H1 (cell line): ENCODE measurements around the gene ASTN2. TPM values are rescaled to one million over a fixed set of nuclear protein-coding genes. Genes with fewer than 3 reads are reported as not detected.

Experiments used
- ASH2L ChIP-seq: fragments of 200-600, 300-600 bp; sonication (generic); IDR thresholded peaks from one replicate; pipeline ENCODE4 v1.7.1; 2017; ENCODE audit warnings: low read length
- BACH1 ChIP-seq: IDR thresholded peaks from 2 replicates; pipeline ENCODE4 v1.6.1; 2012; ENCODE audit warnings: low read length, improper control_type of control experiment
- BCL11A ChIP-seq, 2 experiments: IDR thresholded peaks; one replicate each; pipeline ENCODE4 v1.6.1; 2011; ENCODE audit warnings: low read depth in 2 of 2, low read length in 2 of 2, mild to moderate bottlenecking in 2 of 2
- EP300 ChIP-seq, 2 experiments: IDR thresholded peaks; 1 replicate in 1 of 2; 2 replicates in 1 of 2; pipeline ENCODE4 v1.6.1; 2011 to 2012; ENCODE audit warnings: low read depth in 2 of 2, low read length in 2 of 2, mild to moderate bottlenecking in 2 of 2, borderline replicate concordance in 1 of 2, inconsistent platforms in 1 of 2, moderate library complexity in 1 of 2
- GTF2F1 ChIP-seq: IDR thresholded peaks from 2 replicates; pipeline ENCODE4 v1.6.1; 2012; ENCODE audit warnings: low read depth, low read length, improper control_type of control experiment, borderline replicate concordance
- RBBP5 ChIP-seq: IDR thresholded peaks from 2 replicates; pipeline ENCODE4 v1.7.1; 2012; ENCODE audit warnings: low read depth, mild to moderate bottlenecking, inconsistent platforms, low read length, moderate library complexity, borderline replicate concordance
- SIN3A ChIP-seq, 2 experiments: IDR thresholded peaks in 1 of 2; conservative IDR thresholded peaks in 1 of 2; 2 replicates each; pipeline ENCODE4 v1.6.1; 2011 to 2012; ENCODE audit warnings: low read length in 2 of 2, improper control_type of control experiment in 1 of 2, low read depth in 1 of 2, mild to moderate bottlenecking in 1 of 2
- SP1 ChIP-seq: IDR thresholded peaks from 2 replicates; pipeline ENCODE4 v1.6.1; 2011; ENCODE audit warnings: low read depth, low read length
- polyA plus RNA-seq, 7 experiments: library from polyadenylated mRNA; depleted of rRNA in 3 of 7; stranded (reverse) in 5 of 7; unstranded in 2 of 7; fragments of >200 nt in 5 of 7; fragments of 200-250 nt in 2 of 7; gene quantifications; 1 replicate in 5 of 7; 2 replicates in 1 of 7; 4 replicates in 1 of 7; pipeline versions ENCODE4 v1.2.1 to v1.2.3, GENCODE V29; 2011 to 2013; ENCODE audit warnings: missing spikeins in 2 of 7, mixed read lengths in 2 of 7
- total RNA-seq: library from RNA; stranded (reverse); fragmentation: NEBNext Ultra II Directional; extraction: Animal tissue kit (Norgen Biotek cat#: 25700); gene quantifications from 2 replicates; pipeline ENCODE4 v1.2.1, GENCODE V29; 2021
- TF ChIP-seq, protein P1 (sequence below): fragments of 300-600 bp; sonication (generic); IDR thresholded peaks from 2 replicates; pipeline ENCODE4 v1.7.1; 2012; ENCODE audit warnings: low read length, moderate library complexity, mild to moderate bottlenecking, inconsistent platforms; ENCODE audit not compliant: insufficient replicate concordance

ASTN2 gene
- total and polyA plus RNA-seq, 2 of the 8 experiments (the other 6 are each of a cell fraction or from before 2014, with no cell fraction given): 8.2 to 13.7 TPM

GRCh38 chr9:117095081-117095480, 319.8 kb downstream of the ASTN2 start (continued):
- TF ChIP-seq, protein P1, sequence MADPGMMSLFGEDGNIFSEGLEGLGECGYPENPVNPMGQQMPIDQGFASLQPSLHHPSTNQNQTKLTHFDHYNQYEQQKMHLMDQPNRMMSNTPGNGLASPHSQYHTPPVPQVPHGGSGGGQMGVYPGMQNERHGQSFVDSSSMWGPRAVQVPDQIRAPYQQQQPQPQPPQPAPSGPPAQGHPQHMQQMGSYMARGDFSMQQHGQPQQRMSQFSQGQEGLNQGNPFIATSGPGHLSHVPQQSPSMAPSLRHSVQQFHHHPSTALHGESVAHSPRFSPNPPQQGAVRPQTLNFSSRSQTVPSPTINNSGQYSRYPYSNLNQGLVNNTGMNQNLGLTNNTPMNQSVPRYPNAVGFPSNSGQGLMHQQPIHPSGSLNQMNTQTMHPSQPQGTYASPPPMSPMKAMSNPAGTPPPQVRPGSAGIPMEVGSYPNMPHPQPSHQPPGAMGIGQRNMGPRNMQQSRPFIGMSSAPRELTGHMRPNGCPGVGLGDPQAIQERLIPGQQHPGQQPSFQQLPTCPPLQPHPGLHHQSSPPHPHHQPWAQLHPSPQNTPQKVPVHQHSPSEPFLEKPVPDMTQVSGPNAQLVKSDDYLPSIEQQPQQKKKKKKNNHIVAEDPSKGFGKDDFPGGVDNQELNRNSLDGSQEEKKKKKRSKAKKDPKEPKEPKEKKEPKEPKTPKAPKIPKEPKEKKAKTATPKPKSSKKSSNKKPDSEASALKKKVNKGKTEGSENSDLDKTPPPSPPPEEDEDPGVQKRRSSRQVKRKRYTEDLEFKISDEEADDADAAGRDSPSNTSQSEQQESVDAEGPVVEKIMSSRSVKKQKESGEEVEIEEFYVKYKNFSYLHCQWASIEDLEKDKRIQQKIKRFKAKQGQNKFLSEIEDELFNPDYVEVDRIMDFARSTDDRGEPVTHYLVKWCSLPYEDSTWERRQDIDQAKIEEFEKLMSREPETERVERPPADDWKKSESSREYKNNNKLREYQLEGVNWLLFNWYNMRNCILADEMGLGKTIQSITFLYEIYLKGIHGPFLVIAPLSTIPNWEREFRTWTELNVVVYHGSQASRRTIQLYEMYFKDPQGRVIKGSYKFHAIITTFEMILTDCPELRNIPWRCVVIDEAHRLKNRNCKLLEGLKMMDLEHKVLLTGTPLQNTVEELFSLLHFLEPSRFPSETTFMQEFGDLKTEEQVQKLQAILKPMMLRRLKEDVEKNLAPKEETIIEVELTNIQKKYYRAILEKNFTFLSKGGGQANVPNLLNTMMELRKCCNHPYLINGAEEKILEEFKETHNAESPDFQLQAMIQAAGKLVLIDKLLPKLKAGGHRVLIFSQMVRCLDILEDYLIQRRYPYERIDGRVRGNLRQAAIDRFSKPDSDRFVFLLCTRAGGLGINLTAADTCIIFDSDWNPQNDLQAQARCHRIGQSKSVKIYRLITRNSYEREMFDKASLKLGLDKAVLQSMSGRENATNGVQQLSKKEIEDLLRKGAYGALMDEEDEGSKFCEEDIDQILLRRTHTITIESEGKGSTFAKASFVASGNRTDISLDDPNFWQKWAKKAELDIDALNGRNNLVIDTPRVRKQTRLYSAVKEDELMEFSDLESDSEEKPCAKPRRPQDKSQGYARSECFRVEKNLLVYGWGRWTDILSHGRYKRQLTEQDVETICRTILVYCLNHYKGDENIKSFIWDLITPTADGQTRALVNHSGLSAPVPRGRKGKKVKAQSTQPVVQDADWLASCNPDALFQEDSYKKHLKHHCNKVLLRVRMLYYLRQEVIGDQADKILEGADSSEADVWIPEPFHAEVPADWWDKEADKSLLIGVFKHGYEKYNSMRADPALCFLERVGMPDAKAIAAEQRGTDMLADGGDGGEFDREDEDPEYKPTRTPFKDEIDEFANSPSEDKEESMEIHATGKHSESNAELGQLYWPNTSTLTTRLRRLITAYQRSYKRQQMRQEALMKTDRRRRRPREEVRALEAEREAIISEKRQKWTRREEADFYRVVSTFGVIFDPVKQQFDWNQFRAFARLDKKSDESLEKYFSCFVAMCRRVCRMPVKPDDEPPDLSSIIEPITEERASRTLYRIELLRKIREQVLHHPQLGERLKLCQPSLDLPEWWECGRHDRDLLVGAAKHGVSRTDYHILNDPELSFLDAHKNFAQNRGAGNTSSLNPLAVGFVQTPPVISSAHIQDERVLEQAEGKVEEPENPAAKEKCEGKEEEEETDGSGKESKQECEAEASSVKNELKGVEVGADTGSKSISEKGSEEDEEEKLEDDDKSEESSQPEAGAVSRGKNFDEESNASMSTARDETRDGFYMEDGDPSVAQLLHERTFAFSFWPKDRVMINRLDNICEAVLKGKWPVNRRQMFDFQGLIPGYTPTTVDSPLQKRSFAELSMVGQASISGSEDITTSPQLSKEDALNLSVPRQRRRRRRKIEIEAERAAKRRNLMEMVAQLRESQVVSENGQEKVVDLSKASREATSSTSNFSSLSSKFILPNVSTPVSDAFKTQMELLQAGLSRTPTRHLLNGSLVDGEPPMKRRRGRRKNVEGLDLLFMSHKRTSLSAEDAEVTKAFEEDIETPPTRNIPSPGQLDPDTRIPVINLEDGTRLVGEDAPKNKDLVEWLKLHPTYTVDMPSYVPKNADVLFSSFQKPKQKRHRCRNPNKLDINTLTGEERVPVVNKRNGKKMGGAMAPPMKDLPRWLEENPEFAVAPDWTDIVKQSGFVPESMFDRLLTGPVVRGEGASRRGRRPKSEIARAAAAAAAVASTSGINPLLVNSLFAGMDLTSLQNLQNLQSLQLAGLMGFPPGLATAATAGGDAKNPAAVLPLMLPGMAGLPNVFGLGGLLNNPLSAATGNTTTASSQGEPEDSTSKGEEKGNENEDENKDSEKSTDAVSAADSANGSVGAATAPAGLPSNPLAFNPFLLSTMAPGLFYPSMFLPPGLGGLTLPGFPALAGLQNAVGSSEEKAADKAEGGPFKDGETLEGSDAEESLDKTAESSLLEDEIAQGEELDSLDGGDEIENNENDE: no peak
- TF ChIP-seq BCL11A (IDR thresholded peaks at IDR 0.05; ENCODE audit: low read depth in 2 of 2, low read length in 2 of 2) (no peak), ASH2L (no peak), EP300 (IDR thresholded peaks at IDR 0.05; ENCODE audit: borderline replicate concordance in 1 of 2, low read depth in 2 of 2, low read length in 2 of 2) (no peak), SIN3A (conservative IDR thresholded peaks at IDR 0.05 in 1 of 2, IDR thresholded peaks at IDR 0.05 in 1 of 2; ENCODE audit: low read depth in 1 of 2, low read length in 2 of 2) (no peak), SP1 (no peak), RBBP5 (no peak), BACH1 (no peak), GTF2F1 (no peak)
